WERI-Rb-1 (cell line): ENCODE results near the gene CNTNAP2.

ENCODE experiments used
- DNase-seq: peaks from one replicate; pipeline ENCODE4 v3.0.0-alpha.2; 2020
- H3K27ac ChIP-seq: fragments of 250-450 bp; sonication (Bioruptor Pico); 2 replicates; pipeline ENCODE4 v1.5.1; 2020; ENCODE audit warnings: mild to moderate bottlenecking, moderate library complexity
- H3K27me3 ChIP-seq: fragments of 250-450 bp; sonication (Bioruptor Pico); 2 replicates; pipeline ENCODE4 v1.5.1; 2021; ENCODE audit warnings: mild to moderate bottlenecking, low read depth, moderate library complexity; ENCODE audit not compliant: insufficient read depth, severe bottlenecking
- H3K36me3 ChIP-seq: fragments of 250-450 bp; sonication (Bioruptor Pico); 2 replicates; pipeline ENCODE4 v1.5.1; 2020; ENCODE audit warnings: mild to moderate bottlenecking, moderate library complexity
- H3K4me3 ChIP-seq: 2 replicates; pipeline ENCODE4 v1.5.1; 2011; ENCODE audit warnings: low read depth, mild to moderate bottlenecking, control low read depth, low read length
- H3K9me3 ChIP-seq: fragments of 250-450 bp; sonication (Bioruptor Pico); 2 replicates; pipeline ENCODE4 v1.5.1; 2021; ENCODE audit warnings: mild to moderate bottlenecking, moderate library complexity; ENCODE audit not compliant: severe bottlenecking
- TF ChIP-seq, protein P1 (sequence below): IDR thresholded peaks from 2 replicates; pipeline ENCODE4 v1.5.1; 2011; ENCODE audit warnings: low read depth, mild to moderate bottlenecking, control low read depth, inconsistent platforms, low read length

CNTNAP2 gene

DNA sequence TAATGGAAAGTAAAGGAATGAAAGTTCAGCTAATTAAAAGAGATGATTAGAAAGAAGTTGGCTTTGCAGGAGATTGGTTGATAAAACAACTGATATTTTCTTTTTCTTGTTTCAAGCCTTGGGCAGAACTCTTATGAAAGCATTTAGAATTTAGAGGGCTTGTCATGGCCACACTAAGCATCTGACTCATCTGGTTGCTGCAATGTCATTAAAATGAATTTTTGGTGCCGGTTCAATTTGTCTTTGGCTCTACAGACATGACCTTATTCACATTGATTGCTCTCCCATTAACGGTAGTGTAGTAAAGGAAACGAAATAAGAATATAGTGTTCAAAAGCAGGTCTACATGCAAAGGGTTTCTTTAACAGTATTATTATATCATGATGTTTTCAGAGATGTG lies 1461.6 kb downstream of the CNTNAP2 start:
- Histone ChIP-seq H3K27ac (no peak overlapping the region), H3K36me3 (no peaks in the 10 kb centered on the region), H3K27me3 (no peaks in the 10 kb centered on the region), H3K9me3 (no peaks in the 10 kb centered on the region), H3K4me3 (no peak overlapping the region)
- DNase-seq: no peak
- TF ChIP-seq, protein P1, sequence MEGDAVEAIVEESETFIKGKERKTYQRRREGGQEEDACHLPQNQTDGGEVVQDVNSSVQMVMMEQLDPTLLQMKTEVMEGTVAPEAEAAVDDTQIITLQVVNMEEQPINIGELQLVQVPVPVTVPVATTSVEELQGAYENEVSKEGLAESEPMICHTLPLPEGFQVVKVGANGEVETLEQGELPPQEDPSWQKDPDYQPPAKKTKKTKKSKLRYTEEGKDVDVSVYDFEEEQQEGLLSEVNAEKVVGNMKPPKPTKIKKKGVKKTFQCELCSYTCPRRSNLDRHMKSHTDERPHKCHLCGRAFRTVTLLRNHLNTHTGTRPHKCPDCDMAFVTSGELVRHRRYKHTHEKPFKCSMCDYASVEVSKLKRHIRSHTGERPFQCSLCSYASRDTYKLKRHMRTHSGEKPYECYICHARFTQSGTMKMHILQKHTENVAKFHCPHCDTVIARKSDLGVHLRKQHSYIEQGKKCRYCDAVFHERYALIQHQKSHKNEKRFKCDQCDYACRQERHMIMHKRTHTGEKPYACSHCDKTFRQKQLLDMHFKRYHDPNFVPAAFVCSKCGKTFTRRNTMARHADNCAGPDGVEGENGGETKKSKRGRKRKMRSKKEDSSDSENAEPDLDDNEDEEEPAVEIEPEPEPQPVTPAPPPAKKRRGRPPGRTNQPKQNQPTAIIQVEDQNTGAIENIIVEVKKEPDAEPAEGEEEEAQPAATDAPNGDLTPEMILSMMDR: no peak

DNA sequence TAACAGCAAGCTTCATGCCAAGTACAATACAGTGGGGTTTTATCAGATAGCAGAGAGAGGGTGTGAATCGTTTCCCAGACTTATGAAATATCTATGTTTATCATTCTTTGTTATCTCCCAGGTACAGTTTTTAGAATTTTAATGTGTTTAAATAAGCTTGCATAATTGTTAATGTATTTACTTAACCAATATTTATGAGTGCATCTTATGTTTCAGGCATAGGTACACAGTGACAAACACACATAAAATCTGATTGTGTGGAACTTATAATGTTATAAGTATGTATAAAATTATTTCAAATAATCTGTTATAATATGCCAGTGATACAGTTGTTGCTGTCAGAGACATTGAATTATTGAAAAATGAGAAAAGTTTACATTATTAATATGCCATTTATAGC lies 1462.5 kb downstream of the CNTNAP2 start:
- H3K4me3 ChIP-seq: no peak overlapping the region
- TF ChIP-seq, protein P1: no peak
- no peak overlapping the region for H3K27ac ChIP-seq
- H3K36me3 ChIP-seq: no peaks in the 10 kb centered on the region
- H3K9me3 ChIP-seq: no peaks in the 10 kb centered on the region
- H3K27me3 ChIP-seq: no peaks in the 10 kb centered on the region
- no peak for DNase-seq

DNA sequence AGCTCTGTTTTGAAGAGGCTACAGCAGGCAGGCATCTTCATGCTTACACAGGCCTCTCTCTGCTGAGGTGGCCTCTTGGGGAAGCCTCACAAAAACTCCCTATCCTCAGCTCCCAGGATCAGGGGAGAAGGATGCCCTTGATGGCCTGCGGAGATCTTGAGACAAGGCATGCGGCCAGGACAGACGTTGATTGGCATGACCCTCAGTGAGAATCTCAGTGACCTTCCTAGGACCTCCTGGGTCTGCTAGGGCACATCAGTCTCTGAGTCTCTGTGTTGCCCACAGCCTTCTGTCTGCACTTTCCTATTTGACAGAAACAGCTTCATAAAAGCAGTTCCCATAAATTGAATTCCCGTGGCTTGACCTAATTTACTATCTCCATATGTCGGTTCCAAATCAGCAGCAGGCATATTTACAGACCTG lies 1468.2 kb downstream of the CNTNAP2 start:
- Histone ChIP-seq H3K36me3 (no peaks in the 10 kb centered on the region), H3K27me3 (no peaks in the 10 kb centered on the region), H3K27ac (no peak overlapping the region), H3K4me3 (no peak overlapping the region), H3K9me3 (no peaks in the 10 kb centered on the region)
- TF ChIP-seq, protein P1: no peak
- no peak for DNase-seq

DNA sequence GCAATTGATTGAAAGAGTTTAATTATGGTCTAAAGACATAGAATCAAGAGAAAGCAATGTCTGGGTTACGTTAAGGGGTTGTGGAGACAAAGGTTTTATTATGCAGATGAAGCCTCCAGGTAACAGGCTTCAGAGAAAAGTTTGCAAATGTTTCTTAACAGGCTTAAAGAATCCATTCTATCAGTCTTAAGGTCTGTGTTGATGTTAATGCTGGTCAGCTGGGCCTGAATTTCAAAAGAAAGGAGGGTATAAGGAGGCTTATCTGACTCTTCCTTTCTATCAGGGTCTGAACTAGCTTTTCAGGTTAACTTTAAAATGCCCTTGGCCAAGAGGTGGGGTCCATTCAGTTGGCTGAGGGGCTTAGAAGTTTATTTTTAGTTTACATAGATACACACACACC lies 1469.5 kb downstream of the CNTNAP2 start:
- TF ChIP-seq, protein P1: no peak
- Histone ChIP-seq H3K9me3 (no peaks in the 10 kb centered on the region), H3K36me3 (no peaks in the 10 kb centered on the region), H3K4me3 (no peak overlapping the region), H3K27ac (no peak overlapping the region), H3K27me3 (no peaks in the 10 kb centered on the region)
- DNase-seq: no peak

DNA sequence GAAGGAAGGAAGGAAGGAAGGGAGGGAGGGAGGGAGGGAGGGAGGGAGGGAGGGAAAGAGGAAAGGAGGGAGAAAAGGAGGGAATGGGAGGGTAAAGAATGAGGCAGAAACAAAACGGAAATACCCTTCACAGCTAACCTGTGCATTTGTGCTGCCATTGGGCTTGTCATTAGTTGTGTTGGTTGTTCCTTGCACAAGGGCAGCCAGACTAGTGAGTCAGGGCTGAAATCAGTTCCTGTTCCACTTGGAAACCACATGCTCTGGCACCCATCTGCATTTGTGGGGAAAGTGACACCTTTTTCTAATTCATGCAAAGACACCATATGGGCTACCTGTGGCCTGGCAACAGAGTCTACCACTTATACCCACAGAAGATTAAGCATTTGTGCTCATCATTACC lies 1469.9 kb downstream of the CNTNAP2 start:
- TF ChIP-seq, protein P1: no peak
- Histone ChIP-seq H3K27ac (no peak overlapping the region), H3K27me3 (no peaks in the 10 kb centered on the region), H3K4me3 (no peak overlapping the region), H3K36me3 (no peaks in the 10 kb centered on the region), H3K9me3 (no peaks in the 10 kb centered on the region)
- DNase-seq: no peak

DNA sequence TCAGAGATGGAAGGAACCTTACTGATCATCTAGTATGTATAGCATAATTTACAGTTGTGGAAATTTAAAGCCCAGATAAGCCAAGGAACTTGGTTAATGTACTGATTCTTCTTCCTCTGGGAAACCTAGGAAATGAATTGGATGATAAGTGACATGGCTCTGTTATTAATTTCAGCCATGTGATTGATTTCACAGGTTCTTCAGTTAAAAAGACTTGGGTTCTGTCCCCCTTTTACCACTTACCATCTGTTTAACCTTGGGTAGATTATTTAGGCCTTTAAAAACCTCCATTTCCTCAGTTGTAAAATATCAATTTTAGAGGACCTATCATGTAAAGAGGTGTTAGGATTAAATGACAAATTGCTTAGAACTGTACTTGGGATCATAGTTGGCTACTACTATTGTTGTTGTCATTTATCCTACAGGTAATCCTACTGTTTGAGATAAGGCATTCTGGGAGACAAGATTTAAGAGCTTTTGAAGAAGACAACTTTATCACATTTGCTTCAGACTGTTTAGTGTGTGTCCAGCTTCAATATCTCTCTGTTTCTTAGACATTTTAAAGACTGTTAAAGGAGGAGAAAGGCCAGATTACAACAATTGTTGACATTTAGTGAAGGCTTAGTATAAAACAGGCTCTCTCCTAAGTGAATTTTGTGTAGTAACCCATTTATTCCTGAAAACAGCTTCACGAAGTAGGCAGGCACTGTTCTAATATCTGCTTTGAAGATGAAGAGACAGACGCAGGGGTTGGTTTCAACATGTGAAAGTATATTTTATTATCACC lies 1476.9 kb downstream of the CNTNAP2 start:
- H3K4me3 ChIP-seq: no peak overlapping the region
- H3K9me3 ChIP-seq: no peaks in the 10 kb centered on the region
- no peaks in the 10 kb centered on the region for H3K27me3 ChIP-seq
- TF ChIP-seq, protein P1: no peak
- no peak overlapping the region for H3K27ac ChIP-seq
- DNase-seq: no peak
- no peaks in the 10 kb centered on the region for H3K36me3 ChIP-seq
